Measurements from ENCODE around the gene ORC3.

ORC3 gene

DNA sequence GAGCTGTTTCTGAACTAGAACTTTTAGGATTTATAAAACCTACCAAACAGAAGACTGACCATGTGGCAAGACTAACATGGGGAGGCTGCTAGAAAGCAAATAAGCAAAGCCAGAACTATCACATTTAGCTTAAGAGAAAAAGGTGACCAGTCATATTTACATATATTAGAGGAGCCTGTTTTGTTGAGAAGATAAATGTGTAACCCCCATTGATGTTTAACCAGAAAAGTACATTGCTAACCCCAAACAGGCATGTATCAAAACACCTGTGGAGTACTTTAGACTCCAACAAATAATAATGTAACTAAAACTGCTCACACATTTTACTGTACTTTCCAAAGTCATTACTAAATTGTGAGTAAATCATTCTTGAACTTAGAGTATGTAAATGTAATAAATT, 77.1 kb downstream of the ORC3 start:
- Histone ChIP-seq H3K9ac (ENCODE audit: low read length in 5 of 5) (no peak overlapping the region), H3K4me3 (ENCODE audit: low read depth in 1 of 5, low read length in 5 of 5) (no peak overlapping the region), H3K9me3 (ENCODE audit: control insufficient read depth in 5 of 5, low read length in 5 of 5) (no peaks in the 10 kb centered on the region), H3K27ac (ENCODE audit: low read depth, low read length) (no peak overlapping the region), H3K4me1 (ENCODE audit: control insufficient read depth in 5 of 5, insufficient read depth in 5 of 5, low read length in 5 of 5) (peaks cover 0 to 22% (median 0%) of the 10 kb centered on the region in 5 donors), H3K27me3 (ENCODE audit: control insufficient read depth in 5 of 5, insufficient read depth in 4 of 5, low read length in 5 of 5) (no peaks in the 10 kb centered on the region), H3K36me3 (ENCODE audit: control insufficient read depth in 5 of 5, insufficient read depth in 5 of 5, low read length in 5 of 5) (peaks cover 9 to 32% (median 19%) of the 10 kb centered on the region in 5 donors)

DNA sequence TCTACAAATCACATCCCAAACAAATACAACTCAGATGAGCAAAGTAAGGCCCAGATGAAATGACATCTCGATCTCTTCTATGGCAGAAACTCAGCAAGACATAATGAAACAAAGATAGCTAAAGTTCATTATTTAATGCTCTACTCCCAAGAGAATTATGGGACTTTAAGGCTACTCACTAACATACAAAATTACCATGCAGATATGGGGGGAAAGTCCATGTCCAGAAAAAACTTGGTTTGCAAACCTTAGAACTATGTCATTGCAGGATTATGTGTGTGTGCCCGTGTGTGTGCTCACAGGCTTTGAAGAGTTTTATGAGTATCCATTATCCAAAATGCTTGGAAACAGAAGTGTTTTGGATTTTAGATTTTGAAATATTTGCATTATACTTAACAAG, 78.1 kb downstream of the ORC3 start:
- Histone ChIP-seq H3K9me3 (ENCODE audit: control insufficient read depth in 5 of 5, low read length in 5 of 5) (no peaks in the 10 kb centered on the region), H3K4me3 (ENCODE audit: low read depth in 1 of 5, low read length in 5 of 5) (no peak overlapping the region), H3K4me1 (ENCODE audit: control insufficient read depth in 5 of 5, insufficient read depth in 5 of 5, low read length in 5 of 5) (peaks cover 0 to 22% (median 0%) of the 10 kb centered on the region in 5 donors), H3K9ac (ENCODE audit: low read length in 5 of 5) (no peak overlapping the region), H3K27ac (ENCODE audit: low read depth, low read length) (no peak overlapping the region), H3K27me3 (ENCODE audit: control insufficient read depth in 5 of 5, insufficient read depth in 4 of 5, low read length in 5 of 5) (no peaks in the 10 kb centered on the region), H3K36me3 (ENCODE audit: control insufficient read depth in 5 of 5, insufficient read depth in 5 of 5, low read length in 5 of 5) (peaks cover 14 to 38% (median 19%) of the 10 kb centered on the region in 5 donors)

DNA sequence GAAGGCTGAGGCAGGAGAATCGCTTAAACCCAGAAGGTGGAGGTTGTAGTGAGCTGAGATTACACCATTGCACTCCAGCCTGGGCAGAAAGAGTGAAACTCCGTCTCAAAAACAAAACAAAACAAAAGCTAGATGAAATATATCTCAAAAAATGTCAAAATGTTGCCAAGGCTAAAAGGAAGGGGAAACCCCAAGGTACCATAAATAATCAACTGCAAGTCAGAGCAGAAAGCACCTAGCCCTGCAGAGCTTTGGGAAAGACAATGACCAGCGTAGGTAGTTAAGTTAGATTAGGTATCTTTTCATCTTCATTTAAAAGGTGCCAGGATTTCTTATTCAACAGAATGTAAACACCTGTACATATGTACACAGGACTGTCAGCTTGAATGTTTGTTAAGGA, 79.1 kb downstream of the ORC3 start:
- peaks cover 0 to 18% (median 0%) of the 10 kb centered on the region in 5 donors for H3K4me1 ChIP-seq (ENCODE audit: control insufficient read depth in 5 of 5, insufficient read depth in 5 of 5, low read length in 5 of 5)
- no peak overlapping the region for H3K9ac ChIP-seq (ENCODE audit: low read length in 5 of 5)
- peaks cover 14 to 44% (median 16%) of the 10 kb centered on the region in 5 donors for H3K36me3 ChIP-seq (ENCODE audit: control insufficient read depth in 5 of 5, insufficient read depth in 5 of 5, low read length in 5 of 5)
- H3K27ac ChIP-seq (ENCODE audit: low read depth, low read length): no peak overlapping the region
- no peak overlapping the region for H3K4me3 ChIP-seq (ENCODE audit: low read depth in 1 of 5, low read length in 5 of 5)
- H3K27me3 ChIP-seq (ENCODE audit: control insufficient read depth in 5 of 5, insufficient read depth in 4 of 5, low read length in 5 of 5): no peaks in the 10 kb centered on the region
- H3K9me3 ChIP-seq (ENCODE audit: control insufficient read depth in 5 of 5, low read length in 5 of 5): no peaks in the 10 kb centered on the region

DNA sequence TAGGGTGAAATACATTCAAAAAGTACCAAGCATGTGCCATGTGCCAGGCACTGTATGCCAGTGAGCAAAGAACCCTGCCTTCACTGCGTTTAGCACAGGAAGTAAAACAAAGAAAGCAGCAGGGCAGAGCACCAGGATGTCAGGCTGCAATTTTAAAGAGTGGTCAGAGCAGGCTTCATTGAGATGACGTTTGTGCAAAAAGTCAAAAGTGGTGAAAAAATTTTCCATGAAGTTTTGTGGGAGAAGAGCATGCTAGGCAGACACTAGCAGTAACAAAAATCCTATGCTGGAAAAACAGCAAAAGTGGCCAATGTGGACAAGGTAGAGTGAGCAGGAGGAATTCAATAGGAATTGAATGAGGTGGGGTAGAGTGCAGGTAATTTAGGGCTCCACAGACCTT, 80.8 kb downstream of the ORC3 start:
- Histone ChIP-seq H3K4me1 (ENCODE audit: control insufficient read depth in 5 of 5, insufficient read depth in 5 of 5, low read length in 5 of 5) (peaks cover 0 to 16% (median 6%) of the 10 kb centered on the region in 5 donors), H3K36me3 (ENCODE audit: control insufficient read depth in 5 of 5, insufficient read depth in 5 of 5, low read length in 5 of 5) (peaks cover 19 to 49% (median 24%) of the 10 kb centered on the region in 5 donors), H3K27ac (ENCODE audit: low read depth, low read length) (peak overlapping the region; percentile 8), H3K4me3 (ENCODE audit: low read depth in 1 of 5, low read length in 5 of 5) (no peak overlapping the region), H3K9me3 (ENCODE audit: control insufficient read depth in 5 of 5, low read length in 5 of 5) (no peaks in the 10 kb centered on the region), H3K27me3 (ENCODE audit: control insufficient read depth in 5 of 5, insufficient read depth in 4 of 5, low read length in 5 of 5) (no peaks in the 10 kb centered on the region), H3K9ac (ENCODE audit: low read length in 5 of 5) (no peak overlapping the region)

DNA sequence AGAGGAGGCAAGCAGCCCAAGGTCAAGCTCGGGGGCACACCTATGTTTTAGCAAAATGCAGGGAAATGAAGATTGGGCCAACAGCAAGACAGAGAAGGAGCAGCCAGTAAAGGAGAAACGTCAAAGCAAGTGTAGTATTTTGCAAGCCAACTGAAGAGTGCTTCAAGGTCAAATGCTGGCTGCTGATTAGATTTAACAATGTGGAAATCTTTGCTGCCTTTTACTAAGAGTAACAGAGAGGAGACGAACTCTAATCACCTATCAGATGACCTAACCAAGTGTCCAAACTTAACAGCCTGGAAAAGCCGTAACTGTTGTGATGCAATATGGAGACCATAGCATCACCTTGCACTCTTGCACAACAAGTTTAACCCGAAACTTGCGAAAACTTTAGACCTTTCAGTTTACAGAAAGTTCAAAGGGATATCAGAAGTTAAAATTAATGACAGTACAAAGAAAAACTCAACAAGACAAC, 81.7 kb downstream of the ORC3 start:
- Histone ChIP-seq H3K36me3 (ENCODE audit: control insufficient read depth in 5 of 5, insufficient read depth in 5 of 5, low read length in 5 of 5) (peaks cover 21 to 56% (median 26%) of the 10 kb centered on the region in 5 donors), H3K4me1 (ENCODE audit: control insufficient read depth in 5 of 5, insufficient read depth in 5 of 5, low read length in 5 of 5) (peaks cover 0 to 16% (median 6%) of the 10 kb centered on the region in 5 donors), H3K27ac (ENCODE audit: low read depth, low read length) (peak overlapping the region; percentile 8), H3K9me3 (ENCODE audit: control insufficient read depth in 5 of 5, low read length in 5 of 5) (no peaks in the 10 kb centered on the region), H3K27me3 (ENCODE audit: control insufficient read depth in 5 of 5, insufficient read depth in 4 of 5, low read length in 5 of 5) (no peaks in the 10 kb centered on the region), H3K9ac (ENCODE audit: low read length in 5 of 5) (no peak overlapping the region), H3K4me3 (ENCODE audit: low read depth in 1 of 5, low read length in 5 of 5) (no peak overlapping the region)

DNA sequence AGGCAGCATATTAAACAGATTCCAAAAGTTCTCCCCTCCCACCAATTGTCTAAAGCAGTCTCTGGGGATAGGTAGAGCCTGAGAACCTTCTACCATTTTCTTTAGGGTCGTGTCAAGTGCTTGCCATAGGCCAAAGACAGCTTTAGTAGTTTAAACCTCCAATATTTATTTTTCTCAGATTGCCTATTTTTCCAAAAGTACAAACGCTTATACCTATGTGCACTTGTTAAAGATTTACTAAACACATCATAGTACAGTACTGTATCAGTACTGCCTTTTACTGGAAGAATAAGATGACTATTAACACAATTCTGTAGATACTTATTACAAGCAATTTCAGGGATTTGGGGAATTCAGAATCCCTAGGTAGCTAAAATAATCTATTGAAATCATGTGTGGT, 82.7 kb downstream of the ORC3 start:
- H3K4me1 ChIP-seq (ENCODE audit: control insufficient read depth in 5 of 5, insufficient read depth in 5 of 5, low read length in 5 of 5): peaks cover 0 to 16% (median 6%) of the 10 kb centered on the region in 5 donors
- no peaks in the 10 kb centered on the region for H3K9me3 ChIP-seq (ENCODE audit: control insufficient read depth in 5 of 5, low read length in 5 of 5)
- no peak overlapping the region for H3K27ac ChIP-seq (ENCODE audit: low read depth, low read length)
- no peaks in the 10 kb centered on the region for H3K27me3 ChIP-seq (ENCODE audit: control insufficient read depth in 5 of 5, insufficient read depth in 4 of 5, low read length in 5 of 5)
- no peak overlapping the region for H3K4me3 ChIP-seq (ENCODE audit: low read depth in 1 of 5, low read length in 5 of 5)
- H3K36me3 ChIP-seq (ENCODE audit: control insufficient read depth in 5 of 5, insufficient read depth in 5 of 5, low read length in 5 of 5): peaks cover 23 to 60% (median 32%) of the 10 kb centered on the region in 5 donors
- H3K9ac ChIP-seq (ENCODE audit: low read length in 5 of 5): no peak overlapping the region

DNA sequence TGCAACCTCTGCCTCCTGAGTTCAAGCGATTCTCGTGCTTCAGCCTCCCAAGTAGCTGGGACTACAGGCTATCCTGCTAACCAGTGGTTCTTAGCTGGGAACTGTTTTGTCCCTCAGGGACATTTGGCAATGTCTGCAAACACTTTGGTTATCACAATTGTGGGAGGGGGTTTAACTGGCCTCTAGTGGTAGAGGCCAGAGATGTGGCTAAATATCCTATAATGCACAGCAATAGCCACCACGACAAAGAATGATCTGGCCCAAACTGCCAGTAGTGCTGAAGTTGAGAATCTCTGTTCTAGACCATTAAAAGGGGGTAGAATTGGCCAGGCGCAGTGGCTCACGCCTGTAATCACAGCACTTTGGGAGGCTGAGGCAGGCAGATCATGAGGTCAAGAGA, 83.3 kb downstream of the ORC3 start:
- Histone ChIP-seq H3K9ac (ENCODE audit: low read length in 5 of 5) (no peak overlapping the region), H3K9me3 (ENCODE audit: control insufficient read depth in 5 of 5, low read length in 5 of 5) (no peaks in the 10 kb centered on the region), H3K36me3 (ENCODE audit: control insufficient read depth in 5 of 5, insufficient read depth in 5 of 5, low read length in 5 of 5) (peaks cover 19 to 60% (median 31%) of the 10 kb centered on the region in 5 donors), H3K4me1 (ENCODE audit: control insufficient read depth in 5 of 5, insufficient read depth in 5 of 5, low read length in 5 of 5) (peaks cover 0 to 16% (median 6%) of the 10 kb centered on the region in 5 donors), H3K4me3 (ENCODE audit: low read depth in 1 of 5, low read length in 5 of 5) (no peak overlapping the region), H3K27me3 (ENCODE audit: control insufficient read depth in 5 of 5, insufficient read depth in 4 of 5, low read length in 5 of 5) (no peaks in the 10 kb centered on the region), H3K27ac (ENCODE audit: low read depth, low read length) (no peak overlapping the region)

DNA sequence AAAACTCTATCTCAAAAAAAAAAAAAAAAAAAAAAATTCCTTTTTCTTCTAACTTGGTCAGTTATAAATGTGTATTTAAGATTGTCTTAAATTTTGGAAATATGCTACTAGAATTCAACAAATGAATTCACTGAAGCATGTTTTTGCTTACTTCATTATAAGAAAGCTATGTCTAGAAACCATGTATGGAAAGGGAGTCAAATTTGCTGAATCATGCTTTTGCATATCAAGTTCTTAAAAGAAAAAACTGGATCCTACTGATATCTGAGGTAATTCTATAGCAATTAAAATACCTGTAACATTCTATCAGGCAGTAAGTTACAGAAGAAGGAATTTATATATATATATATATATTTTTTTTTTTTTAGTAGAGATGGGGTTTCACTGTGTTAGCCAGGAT, 84.4 kb downstream of the ORC3 start:
- peaks cover 19 to 55% (median 31%) of the 10 kb centered on the region in 5 donors for H3K36me3 ChIP-seq (ENCODE audit: control insufficient read depth in 5 of 5, insufficient read depth in 5 of 5, low read length in 5 of 5)

DNA sequence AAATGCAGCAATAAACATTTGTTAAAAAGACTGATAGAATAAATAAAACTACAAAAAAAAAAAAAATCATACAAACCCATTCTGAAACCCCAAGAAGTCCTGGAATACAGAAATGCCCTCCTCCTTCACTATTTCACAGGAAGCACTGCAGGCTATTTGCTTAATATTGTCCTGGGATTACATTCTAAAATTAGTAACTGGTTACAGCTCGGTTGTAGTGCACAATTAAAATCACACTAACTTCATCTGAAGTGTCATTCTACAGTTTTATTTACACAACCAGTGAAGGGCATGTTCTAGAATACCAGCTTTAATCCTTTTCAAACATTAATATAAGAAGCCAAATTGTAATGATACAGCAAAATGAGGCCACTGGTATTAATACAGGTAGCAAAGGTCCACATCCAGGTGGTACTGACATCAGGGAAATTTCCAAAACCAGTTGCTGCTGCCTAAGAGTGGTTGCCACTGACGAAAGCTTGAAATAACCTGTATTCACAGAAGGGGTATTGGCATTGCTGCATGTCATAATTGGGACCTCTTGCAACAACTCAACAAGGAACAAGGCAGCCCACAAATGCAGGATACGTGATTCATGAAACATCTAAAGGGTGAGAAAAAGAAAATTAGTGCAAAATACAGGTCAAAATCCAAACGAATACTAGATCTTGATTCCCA, 85.2 kb downstream of the ORC3 start:
- Histone ChIP-seq H3K36me3 (ENCODE audit: control insufficient read depth in 5 of 5, insufficient read depth in 5 of 5, low read length in 5 of 5) (peaks cover 18 to 59% (median 26%) of the 10 kb centered on the region in 5 donors), H3K27me3 (ENCODE audit: control insufficient read depth in 5 of 5, insufficient read depth in 4 of 5, low read length in 5 of 5) (no peaks in the 10 kb centered on the region), H3K27ac (ENCODE audit: low read depth, low read length) (no peak overlapping the region), H3K9me3 (ENCODE audit: control insufficient read depth in 5 of 5, low read length in 5 of 5) (no peaks in the 10 kb centered on the region), H3K9ac (ENCODE audit: low read length in 5 of 5) (no peak overlapping the region), H3K4me3 (ENCODE audit: low read depth in 1 of 5, low read length in 5 of 5) (no peak overlapping the region), H3K4me1 (ENCODE audit: control insufficient read depth in 5 of 5, insufficient read depth in 5 of 5, low read length in 5 of 5) (peaks cover 0 to 12% (median 6%) of the 10 kb centered on the region in 5 donors)

More for the DNA sequence above, 84.4 kb downstream of the ORC3 start:
- H3K9ac ChIP-seq (ENCODE audit: low read length in 5 of 5): no peak overlapping the region
- peaks cover 0 to 16% (median 6%) of the 10 kb centered on the region in 5 donors for H3K4me1 ChIP-seq (ENCODE audit: control insufficient read depth in 5 of 5, insufficient read depth in 5 of 5, low read length in 5 of 5)
- H3K27me3 ChIP-seq (ENCODE audit: control insufficient read depth in 5 of 5, insufficient read depth in 4 of 5, low read length in 5 of 5): no peaks in the 10 kb centered on the region
- H3K27ac ChIP-seq (ENCODE audit: low read depth, low read length): no peak overlapping the region
- no peaks in the 10 kb centered on the region for H3K9me3 ChIP-seq (ENCODE audit: control insufficient read depth in 5 of 5, low read length in 5 of 5)
- no peak overlapping the region for H3K4me3 ChIP-seq (ENCODE audit: low read depth in 1 of 5, low read length in 5 of 5)

DNA sequence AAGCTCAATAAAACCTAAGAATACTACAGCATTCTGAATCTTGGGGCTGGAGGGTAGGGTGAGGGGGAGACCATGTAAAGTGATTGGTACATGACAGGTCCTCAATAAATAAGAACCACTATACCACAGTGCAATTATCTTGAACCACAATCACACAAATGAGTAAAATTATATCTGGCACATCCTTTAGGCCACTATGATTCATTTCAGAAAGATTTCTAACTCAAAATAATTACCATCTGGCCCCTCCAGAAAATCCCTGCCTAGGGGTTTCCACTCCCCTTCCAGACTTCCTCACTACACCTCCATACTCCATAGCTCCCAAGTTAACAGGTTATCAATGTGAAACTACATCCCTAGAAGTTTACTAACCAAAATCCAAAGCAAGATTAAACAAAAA, 92.4 kb downstream of the ORC3 start:
- Histone ChIP-seq H3K9me3 (ENCODE audit: control insufficient read depth in 5 of 5, low read length in 5 of 5) (no peaks in the 10 kb centered on the region), H3K27ac (ENCODE audit: low read depth, low read length) (peak overlapping the region; percentile 6)

More for the DNA sequence above, 92.4 kb downstream of the ORC3 start:
- Histone ChIP-seq H3K4me3 (ENCODE audit: low read depth in 1 of 5, low read length in 5 of 5) (no peak overlapping the region), H3K27me3 (ENCODE audit: control insufficient read depth in 5 of 5, insufficient read depth in 4 of 5, low read length in 5 of 5) (no peaks in the 10 kb centered on the region), H3K9ac (ENCODE audit: low read length in 5 of 5) (peak overlapping the region in 1 of 5 donors; percentile 24), H3K36me3 (ENCODE audit: control insufficient read depth in 5 of 5, insufficient read depth in 5 of 5, low read length in 5 of 5) (peaks cover 5 to 20% (median 9%) of the 10 kb centered on the region in 5 donors), H3K4me1 (ENCODE audit: control insufficient read depth in 5 of 5, insufficient read depth in 5 of 5, low read length in 5 of 5) (peaks cover 0 to 52% (median 33%) of the 10 kb centered on the region in 5 donors)

All from subcutaneous abdominal adipose tissue (tissue), 5 donors.